PC-9 (cell line): ENCODE results near the gene ISOC2. TPM values are rescaled to one million over a fixed set of nuclear protein-coding genes. Genes with fewer than 3 reads are reported as not detected.

ENCODE experiments used
- BruUV-seq: library from RNA; stranded (reverse); fragments of 400-500 nt; replicated peaks from 2 replicates; lab custom pipeline; 2021; lab: Mats Ljungman, UMichigan
- CTCF ChIA-PET: fragments of 300-600 bp; sonication (Branson Sonifier 250); formaldehyde crosslinking; loops from one replicate; lab custom pipeline; 2022; ENCODE audit warnings: antibody characterized with exemption; lab: Charles Lee
- POLR2A ChIA-PET: fragments of 300-600 bp; sonication (Branson Sonifier 250); formaldehyde crosslinking; loops from one replicate; lab custom pipeline; 2022; ENCODE audit warnings: antibody characterized with exemption; ENCODE audit not compliant: unreplicated experiment; lab: Charles Lee
- DNase-seq, 2 experiments: peaks; one replicate each; pipeline versions ENCODE4 v3.0.0 to v3.0.0-alpha.2; 2015 to 2022; ENCODE audit warnings: mixed read lengths in 1 of 2
- H2AFZ ChIP-seq: fragments of 200-600 bp; sonication (generic); 2 replicates; pipeline ENCODE4 v1.8.1; 2017; ENCODE audit warnings: antibody characterized with exemption
- H3F3A ChIP-seq: fragments of 200-600 bp; sonication (generic); 2 replicates; pipeline ENCODE4 v1.8.1; 2017; ENCODE audit warnings: antibody characterized with exemption, mild to moderate bottlenecking, low read depth; ENCODE audit not compliant: insufficient read depth
- H3K27ac ChIP-seq: fragments of 200-600 bp; sonication (generic); 2 replicates; pipeline ENCODE4 v1.6.1; 2016; ENCODE audit warnings: mixed run types
- H3K27me3 ChIP-seq: fragments of 200-600 bp; sonication (generic); 2 replicates; pipeline ENCODE4 v1.6.1; 2016; ENCODE audit warnings: low read depth, mixed run types; ENCODE audit not compliant: insufficient read depth
- H3K36me3 ChIP-seq: fragments of 200-600 bp; sonication (generic); 2 replicates; pipeline ENCODE4 v1.6.1; 2016; ENCODE audit warnings: low read depth, mixed run types
- H3K4me1 ChIP-seq: fragments of 200-600 bp; sonication (generic); replicated peaks from 2 replicates; pipeline ENCODE4 v1.6.1; 2016; ENCODE audit warnings: mixed run types; ENCODE audit not compliant: insufficient read depth
- H3K4me2 ChIP-seq: fragments of 200-600 bp; sonication (generic); 2 replicates; pipeline ENCODE4 v1.6.1; 2017; ENCODE audit warnings: mixed run types
- H3K4me3 ChIP-seq: fragments of 200-600 bp; sonication (generic); 2 replicates; pipeline ENCODE4 v1.6.1; 2016; ENCODE audit warnings: mixed run types
- H3K79me2 ChIP-seq: fragments of 200-600 bp; sonication (generic); 2 replicates; pipeline ENCODE4 v1.6.1; 2017; ENCODE audit warnings: low read depth, mixed run types
- H3K9me2 ChIP-seq: fragments of 200-600 bp; sonication (generic); 2 replicates; pipeline ENCODE4 v1.8.1; 2017; ENCODE audit warnings: mild to moderate bottlenecking; ENCODE audit not compliant: insufficient read depth
- H3K9me3 ChIP-seq: fragments of 200-600 bp; sonication (generic); 2 replicates; pipeline ENCODE4 v1.8.1; 2016; ENCODE audit warnings: low read depth; ENCODE audit not compliant: insufficient read depth
- H4K20me1 ChIP-seq: fragments of 200-600 bp; sonication (generic); 2 replicates; pipeline ENCODE4 v1.8.1; 2017; ENCODE audit not compliant: insufficient read depth
- EZH2 ChIP-seq: fragments of 200-600 bp; sonication (generic); IDR thresholded peaks from 2 replicates; pipeline ENCODE4 v1.8.0; 2017; ENCODE audit warnings: antibody characterized with exemption, low read depth
- intact Hi-C: fragments of 100-400 bp; cut with micrococcal nuclease; formaldehyde crosslinking; loops from one replicate; pipeline ENCODE4 v1.10.0; 2022; ENCODE audit not compliant: unreplicated experiment
- total RNA-seq: library from RNA; stranded (reverse); gene quantifications from 2 replicates; pipeline ENCODE4 v1.2.3, GENCODE V29; 2021
- TF ChIP-seq, protein P1 (sequence below): fragments of 200-600 bp; sonication (generic); conservative IDR thresholded peaks from 2 replicates; pipeline ENCODE4 v1.6.1; 2017; ENCODE audit warnings: mixed run types, antibody characterized with exemption, mild to moderate bottlenecking, moderate library complexity

The ISOC2 gene
- total RNA-seq, 1 experiment from 2014 or later, result 92.4 TPM

GRCh38 chr19:55490478-55491432 lies 29.3 kb upstream of the ISOC2 start:
- no peak overlapping the region for H3K4me2 ChIP-seq
- POLR2A ChIA-PET, result interaction anchor here (0.6 kb wide), 1 partner anchor 23 kb away, joined by 7 read pairs; no protein-coding TSS in a partner anchor

GRCh38 chr19:55489711-55490477 lies 28.5 kb upstream of the ISOC2 start:
- Histone ChIP-seq H3F3A (peaks cover 14% of the 10 kb centered on the region; the same call in 1 of the 2 replicates), H4K20me1 (no peaks in the 10 kb centered on the region), H3K27ac (no peak overlapping the region), H2AFZ (no peak overlapping the region), H3K9me3 (no peaks in the 10 kb centered on the region), H3K4me2 (no peak overlapping the region), H3K27me3 (peaks cover 3% of the 10 kb centered on the region; the same call in 1 of the 2 replicates), H3K79me2 (no peaks in the 10 kb centered on the region; the same call in 1 of the 2 replicates), H3K9me2 (no peaks in the 10 kb centered on the region), H3K36me3 (no peaks in the 10 kb centered on the region), H3K4me3 (no peak overlapping the region), H3K4me1 (peaks cover 16% of the 10 kb centered on the region)
- DNase-seq, result no peak
- ChIA-PET POLR2A (no interaction called here), CTCF (no interaction called here)
- intact Hi-C loops, result no loop called here
- no TSS peak for BruUV-seq
- TF ChIP-seq, protein P1, sequence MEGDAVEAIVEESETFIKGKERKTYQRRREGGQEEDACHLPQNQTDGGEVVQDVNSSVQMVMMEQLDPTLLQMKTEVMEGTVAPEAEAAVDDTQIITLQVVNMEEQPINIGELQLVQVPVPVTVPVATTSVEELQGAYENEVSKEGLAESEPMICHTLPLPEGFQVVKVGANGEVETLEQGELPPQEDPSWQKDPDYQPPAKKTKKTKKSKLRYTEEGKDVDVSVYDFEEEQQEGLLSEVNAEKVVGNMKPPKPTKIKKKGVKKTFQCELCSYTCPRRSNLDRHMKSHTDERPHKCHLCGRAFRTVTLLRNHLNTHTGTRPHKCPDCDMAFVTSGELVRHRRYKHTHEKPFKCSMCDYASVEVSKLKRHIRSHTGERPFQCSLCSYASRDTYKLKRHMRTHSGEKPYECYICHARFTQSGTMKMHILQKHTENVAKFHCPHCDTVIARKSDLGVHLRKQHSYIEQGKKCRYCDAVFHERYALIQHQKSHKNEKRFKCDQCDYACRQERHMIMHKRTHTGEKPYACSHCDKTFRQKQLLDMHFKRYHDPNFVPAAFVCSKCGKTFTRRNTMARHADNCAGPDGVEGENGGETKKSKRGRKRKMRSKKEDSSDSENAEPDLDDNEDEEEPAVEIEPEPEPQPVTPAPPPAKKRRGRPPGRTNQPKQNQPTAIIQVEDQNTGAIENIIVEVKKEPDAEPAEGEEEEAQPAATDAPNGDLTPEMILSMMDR, result no peak
- TF ChIP-seq EZH2, result no peak

More at GRCh38 chr19:55490478-55491432, 29.3 kb upstream of the ISOC2 start:
- H4K20me1 ChIP-seq, result no peaks in the 10 kb centered on the region
- H3K79me2 ChIP-seq, result no peaks in the 10 kb centered on the region; the same call in 1 of the 2 replicates
- peaks cover 3% of the 10 kb centered on the region; the same call in 1 of the 2 replicates for H3K27me3 ChIP-seq
- H3K9me2 ChIP-seq, result no peaks in the 10 kb centered on the region
- intact Hi-C loops, result no loop called here
- no peak overlapping the region for H3K27ac ChIP-seq
- CTCF ChIA-PET, result no interaction called here
- peaks cover 19% of the 10 kb centered on the region for H3K4me1 ChIP-seq
- no peaks in the 10 kb centered on the region for H3K9me3 ChIP-seq
- no peak overlapping the region for H3K4me3 ChIP-seq
- H3F3A ChIP-seq, result peaks cover 20% of the 10 kb centered on the region; the same call in 1 of the 2 replicates
- no peaks in the 10 kb centered on the region for H3K36me3 ChIP-seq
- BruUV-seq, result no TSS peak
- no peak overlapping the region for H2AFZ ChIP-seq
- DNase-seq, result no peak
- TF ChIP-seq, protein P1, result no peak
- no peak for TF ChIP-seq EZH2
